Panc1 (cell line): ENCODE data around the gene PARD3.

Experiments used
- CTCF ChIP-seq: fragments of 450-650 bp; IDR thresholded peaks from 2 replicates; pipeline ENCODE4 v1.5.1; 2017; ENCODE audit warnings: mild to moderate bottlenecking
- POLR2AphosphoS5 ChIP-seq: IDR thresholded peaks from 2 replicates; pipeline ENCODE4 v1.6.1; 2012; ENCODE audit warnings: mild to moderate bottlenecking, low read depth, low read length, moderate library complexity
- REST ChIP-seq, 2 experiments: IDR thresholded peaks; 2 replicates each; pipeline ENCODE4 v1.6.1; 2011 to 2012; ENCODE audit warnings: low read depth in 2 of 2, control low read depth in 1 of 2, low read length in 1 of 2, mild to moderate bottlenecking in 1 of 2, moderate library complexity in 1 of 2; ENCODE audit not compliant: insufficient read depth in 1 of 2
- SIN3A ChIP-seq: IDR thresholded peaks from 2 replicates; pipeline ENCODE4 v1.6.1; 2012; ENCODE audit warnings: low read depth, mild to moderate bottlenecking, low read length, moderate library complexity, borderline replicate concordance; ENCODE audit not compliant: insufficient read depth
- TCF7L2 ChIP-seq: IDR thresholded peaks from 2 replicates; pipeline ENCODE4 v1.6.1; 2011; ENCODE audit warnings: mild to moderate bottlenecking, low read depth, low read length, inconsistent platforms

- TF ChIP-seq CTCF: no peak
- no peak for TF ChIP-seq POLR2AphosphoS5
- no peak for TF ChIP-seq TCF7L2
- no peak for TF ChIP-seq REST (IDR thresholded peaks at IDR 0.05; ENCODE audit: insufficient read depth in 1 of 2, low read depth in 2 of 2, low read length in 1 of 2)
- no peak for TF ChIP-seq SIN3A
These were observed 257.9 kb downstream of the PARD3 start for GRCh38 chr10:34557173-34557572.
